Measurements from ENCODE around the gene GPS1. TPM values are rescaled to one million over a fixed set of nuclear protein-coding genes. Genes with fewer than 3 reads are reported as not detected.
A peak's percentile ranks its signal among the peaks of the same experiment; 100 is the strongest.

Gene GPS1
- total and polyA plus RNA-seq, 2 donors (not counting 1 experiment from before 2014, with no cell fraction given): 80.5 to 124 TPM

DNA sequence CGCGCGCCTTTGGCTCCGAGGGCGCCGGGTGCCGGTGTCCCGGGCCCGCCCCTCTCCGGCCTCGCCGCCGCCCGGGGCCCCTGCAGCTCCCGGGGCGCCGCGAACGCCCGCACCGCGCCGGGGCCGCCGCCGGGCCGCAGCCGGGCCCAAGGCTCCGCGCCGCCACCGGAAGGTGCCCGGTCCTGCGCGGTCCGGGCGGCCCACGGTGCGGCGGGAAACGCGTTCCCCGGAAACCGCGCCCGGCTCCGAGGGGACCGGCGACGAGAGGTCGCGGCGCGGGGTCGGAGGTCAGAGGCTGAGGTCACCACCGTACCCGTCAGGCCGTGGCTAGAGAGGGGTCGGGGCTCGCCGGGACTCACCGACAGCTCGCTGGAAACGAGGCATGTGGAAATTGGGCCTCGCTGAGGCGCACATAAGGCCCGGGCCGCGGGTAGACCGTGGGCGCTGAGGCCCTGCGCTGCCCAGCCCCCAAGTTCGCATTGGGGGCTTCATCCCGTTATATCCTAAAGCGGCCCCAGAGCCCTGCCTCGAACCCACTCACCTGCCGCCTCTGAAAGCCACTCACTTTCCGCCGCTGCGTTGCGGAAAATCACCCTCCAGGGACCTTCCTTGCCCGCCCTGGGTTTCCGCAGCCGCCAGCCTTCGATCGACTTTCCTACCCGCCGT lies 14.1 kb downstream of the GPS1 start, which contains the start of gene DUS1L:
TSS of gene DUS1L (minus strand) at position 167 of the 666 bp plus-strand sequence. CDS start 745 bp downstream, outside the sequence.
- Histone ChIP-seq H3K27me3 (replicated peaks in 1 of 4; ENCODE audit: control extremely low read depth in 1 of 4, control insufficient read depth in 3 of 4, insufficient read depth in 4 of 4, low read length in 3 of 4) (no peaks in the 10 kb centered on the region), H3K9ac (ENCODE audit: low read length) (peak within 1 kb of the TSS; percentile 85), H3K4me1 (ENCODE audit: control insufficient read depth in 2 of 2, insufficient read depth in 2 of 2, low read length in 2 of 2) (peaks cover 16 to 26% of the 10 kb centered on the region in 2 donors), H2AFZ (ENCODE audit: insufficient read depth, low read depth, low read length, poor library complexity, severe bottlenecking) (peak within 1 kb of the TSS; percentile 100), H4K20me1 (ENCODE audit: control insufficient read depth, insufficient read depth, low read length, poor library complexity, severe bottlenecking) (peaks cover 8% of the 10 kb centered on the region), H3K36me3 (replicated peaks in 1 of 2; ENCODE audit: control extremely low read depth in 1 of 2, control insufficient read depth in 1 of 2, extremely low read depth in 1 of 2, insufficient read depth in 2 of 2, low read length in 1 of 2) (peaks cover 0 to 13% of the 10 kb centered on the region in 2 experiments), H3K79me2 (ENCODE audit: control insufficient read depth, insufficient read depth, low read length) (peaks cover 12% of the 10 kb centered on the region), H3K27ac (ENCODE audit: low read length in 2 of 2) (peak within 1 kb of the TSS; percentile 79 to 90), H3K4me2 (replicated peaks; ENCODE audit: low read depth, low read length, poor library complexity, severe bottlenecking) (peak within 1 kb of the TSS; percentile 85), H3K9me3 (ENCODE audit: control extremely low read depth in 1 of 3, control insufficient read depth in 2 of 3, insufficient read depth in 1 of 3, low read length in 2 of 3) (no peaks in the 10 kb centered on the region), H3K4me3 (ENCODE audit: control extremely low read depth in 1 of 5, extremely low read depth in 1 of 5, insufficient read depth in 1 of 5, low read depth in 2 of 5, low read length in 4 of 5) (peak within 1 kb of the TSS; percentile 18 to 76 (median 74))
- H3K27ac Mint-ChIP-seq: peak within 1 kb of the TSS; percentile 89
- ATAC-seq (ENCODE audit: low read depth) (peak; percentile 89), DNase-seq (peak; percentile 84)
- no peaks in the 10 kb centered on the region for H3K9me3 Mint-ChIP-seq (ENCODE audit: insufficient read depth)
- POLR2A ChIA-PET: interaction anchor here (1.1 to 1.4 kb wide), 3 partner anchors 16 to 33 kb away, joined by 3 to 4 read pairs (median 3); partner anchors contain the start of gene DCXR
- WGBS (ENCODE audit: insufficient coverage): 11% methylated on average over 88 of the region's 88 CpGs
- H3K4me3 Mint-ChIP-seq: peak within 1 kb of the TSS; percentile 81
- CTCF ChIA-PET: interaction anchor here (1.0 to 1.3 kb wide), 3 partner anchors 10 to 40 kb away, joined by 3 read pairs; partner anchors contain the start of gene DCXR
- intact Hi-C loops (cut with micrococcal nuclease): loop anchor here (1.0 kb wide), 2 partner anchors 14 to 33 kb away; partner anchors contain the start of genes FASN, GPS1 and RFNG
- no peaks in the 10 kb centered on the region for H3K27me3 Mint-ChIP-seq
- TF ChIP-seq EZH2 (IDR thresholded peaks at IDR 0.05; ENCODE audit: borderline replicate concordance, insufficient read depth, low read depth, low read length, poor library complexity, severe bottlenecking): no peak
- TF ChIP-seq, protein P1, sequence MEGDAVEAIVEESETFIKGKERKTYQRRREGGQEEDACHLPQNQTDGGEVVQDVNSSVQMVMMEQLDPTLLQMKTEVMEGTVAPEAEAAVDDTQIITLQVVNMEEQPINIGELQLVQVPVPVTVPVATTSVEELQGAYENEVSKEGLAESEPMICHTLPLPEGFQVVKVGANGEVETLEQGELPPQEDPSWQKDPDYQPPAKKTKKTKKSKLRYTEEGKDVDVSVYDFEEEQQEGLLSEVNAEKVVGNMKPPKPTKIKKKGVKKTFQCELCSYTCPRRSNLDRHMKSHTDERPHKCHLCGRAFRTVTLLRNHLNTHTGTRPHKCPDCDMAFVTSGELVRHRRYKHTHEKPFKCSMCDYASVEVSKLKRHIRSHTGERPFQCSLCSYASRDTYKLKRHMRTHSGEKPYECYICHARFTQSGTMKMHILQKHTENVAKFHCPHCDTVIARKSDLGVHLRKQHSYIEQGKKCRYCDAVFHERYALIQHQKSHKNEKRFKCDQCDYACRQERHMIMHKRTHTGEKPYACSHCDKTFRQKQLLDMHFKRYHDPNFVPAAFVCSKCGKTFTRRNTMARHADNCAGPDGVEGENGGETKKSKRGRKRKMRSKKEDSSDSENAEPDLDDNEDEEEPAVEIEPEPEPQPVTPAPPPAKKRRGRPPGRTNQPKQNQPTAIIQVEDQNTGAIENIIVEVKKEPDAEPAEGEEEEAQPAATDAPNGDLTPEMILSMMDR (IDR thresholded peaks at IDR 0.05): no peak
- H3K4me1 Mint-ChIP-seq: peaks cover 15% of the 10 kb centered on the region

DNA sequence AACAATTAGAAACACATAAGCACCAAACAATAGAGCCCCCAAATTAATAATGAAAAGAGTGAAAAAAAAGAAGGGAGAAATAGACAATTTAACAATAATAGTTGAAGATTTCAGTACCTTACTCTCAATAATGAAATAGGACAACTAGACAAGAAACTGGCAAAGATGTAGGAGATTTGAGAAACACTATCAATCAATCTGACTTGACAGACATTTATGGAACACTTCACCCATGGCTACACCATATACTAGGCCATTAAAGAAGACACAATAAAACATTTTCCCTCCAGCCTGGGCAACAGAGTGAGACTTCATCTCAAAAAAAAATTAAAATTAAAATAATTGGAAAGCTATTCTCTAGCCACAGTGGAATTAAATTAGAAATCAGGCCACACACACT lies 18.9 kb downstream of the GPS1 start:
- peaks cover 12% of the 10 kb centered on the region for H3K79me2 ChIP-seq (ENCODE audit: control insufficient read depth, insufficient read depth, low read length)
- intact Hi-C loops (cut with micrococcal nuclease): no loop called here
- Mint-ChIP-seq H3K4me3 (no peak overlapping the region), H3K27me3 (no peaks in the 10 kb centered on the region), H3K27ac (no peak overlapping the region), H3K9me3 (ENCODE audit: insufficient read depth) (no peaks in the 10 kb centered on the region), H3K4me1 (peaks cover 7% of the 10 kb centered on the region)
- H3K27me3 ChIP-seq (replicated peaks in 1 of 4; ENCODE audit: control extremely low read depth in 1 of 4, control insufficient read depth in 3 of 4, insufficient read depth in 4 of 4, low read length in 3 of 4): no peaks in the 10 kb centered on the region
- no peak overlapping the region for H3K4me2 ChIP-seq (replicated peaks; ENCODE audit: low read depth, low read length, poor library complexity, severe bottlenecking)
- H3K27ac ChIP-seq (ENCODE audit: low read length in 2 of 2): no peak overlapping the region
- H3K9ac ChIP-seq (ENCODE audit: low read length): no peak overlapping the region
- H3K9me3 ChIP-seq (ENCODE audit: control extremely low read depth in 1 of 3, control insufficient read depth in 2 of 3, insufficient read depth in 1 of 3, low read length in 2 of 3): no peaks in the 10 kb centered on the region
- TF ChIP-seq, protein P1 (IDR thresholded peaks at IDR 0.05): no peak
- TF ChIP-seq EZH2 (IDR thresholded peaks at IDR 0.05; ENCODE audit: borderline replicate concordance, insufficient read depth, low read depth, low read length, poor library complexity, severe bottlenecking): no peak
- peaks cover 8 to 9% of the 10 kb centered on the region in 2 donors for H3K4me1 ChIP-seq (ENCODE audit: control insufficient read depth in 2 of 2, insufficient read depth in 2 of 2, low read length in 2 of 2)
- no peak overlapping the region for H2AFZ ChIP-seq (ENCODE audit: insufficient read depth, low read depth, low read length, poor library complexity, severe bottlenecking)
- ChIA-PET POLR2A (interaction anchor here (0.6 kb wide), 1 partner anchor 403 kb away, joined by 7 read pairs; no protein-coding TSS in a partner anchor), CTCF (no interaction called here)
- H3K36me3 ChIP-seq (replicated peaks in 1 of 2; ENCODE audit: control extremely low read depth in 1 of 2, control insufficient read depth in 1 of 2, extremely low read depth in 1 of 2, insufficient read depth in 2 of 2, low read length in 1 of 2): no peaks in the 10 kb centered on the region
- ATAC-seq (ENCODE audit: low read depth): no peak
- no peak for DNase-seq
- no peaks in the 10 kb centered on the region for H4K20me1 ChIP-seq (ENCODE audit: control insufficient read depth, insufficient read depth, low read length, poor library complexity, severe bottlenecking)
- H3K4me3 ChIP-seq (ENCODE audit: control extremely low read depth in 1 of 5, extremely low read depth in 1 of 5, insufficient read depth in 1 of 5, low read depth in 2 of 5, low read length in 4 of 5): no peak overlapping the region
